Measurements from ENCODE around the gene SRGAP3. TPM values are rescaled to one million over a fixed set of nuclear protein-coding genes. Genes with fewer than 3 reads are reported as not detected.

Gene SRGAP3
- total RNA-seq, 1 donor from 2014 or later = 68.6 TPM

DNA sequence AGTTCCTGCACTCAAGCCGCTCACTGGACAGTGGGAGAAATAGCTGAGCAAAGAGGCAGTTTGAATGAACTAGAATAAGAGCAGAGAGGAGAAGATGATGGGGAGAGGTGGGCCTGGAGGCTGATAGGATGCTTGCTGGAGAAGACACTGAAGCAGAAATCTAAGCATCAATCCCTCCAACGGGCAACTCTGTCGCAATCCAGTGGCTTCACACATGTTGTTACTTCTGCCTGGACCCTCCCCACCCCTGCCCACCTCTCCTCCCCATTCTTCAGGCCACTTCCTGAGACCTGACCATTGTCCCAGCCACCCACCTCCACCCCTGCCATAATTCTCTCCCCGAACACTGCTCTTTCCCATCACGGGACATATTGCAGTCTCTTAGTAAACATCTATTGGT is 76.0 kb downstream of the SRGAP3 start:
- H3K9me3 Mint-ChIP-seq = no peaks in the 10 kb centered on the region
- peaks cover 7% of the 10 kb centered on the region for H3K36me3 Mint-ChIP-seq
- no peak for DNase-seq (ENCODE audit: low spot score in 2 of 2, unreplicated experiment in 2 of 2)
- H3K27me3 Mint-ChIP-seq (ENCODE audit: low read depth) = no peaks in the 10 kb centered on the region
- peaks cover 33% of the 10 kb centered on the region for H3K4me1 Mint-ChIP-seq
- no peak overlapping the region for H3K4me3 Mint-ChIP-seq
- H3K27ac Mint-ChIP-seq = no peak overlapping the region
- TF ChIP-seq, protein P1, sequence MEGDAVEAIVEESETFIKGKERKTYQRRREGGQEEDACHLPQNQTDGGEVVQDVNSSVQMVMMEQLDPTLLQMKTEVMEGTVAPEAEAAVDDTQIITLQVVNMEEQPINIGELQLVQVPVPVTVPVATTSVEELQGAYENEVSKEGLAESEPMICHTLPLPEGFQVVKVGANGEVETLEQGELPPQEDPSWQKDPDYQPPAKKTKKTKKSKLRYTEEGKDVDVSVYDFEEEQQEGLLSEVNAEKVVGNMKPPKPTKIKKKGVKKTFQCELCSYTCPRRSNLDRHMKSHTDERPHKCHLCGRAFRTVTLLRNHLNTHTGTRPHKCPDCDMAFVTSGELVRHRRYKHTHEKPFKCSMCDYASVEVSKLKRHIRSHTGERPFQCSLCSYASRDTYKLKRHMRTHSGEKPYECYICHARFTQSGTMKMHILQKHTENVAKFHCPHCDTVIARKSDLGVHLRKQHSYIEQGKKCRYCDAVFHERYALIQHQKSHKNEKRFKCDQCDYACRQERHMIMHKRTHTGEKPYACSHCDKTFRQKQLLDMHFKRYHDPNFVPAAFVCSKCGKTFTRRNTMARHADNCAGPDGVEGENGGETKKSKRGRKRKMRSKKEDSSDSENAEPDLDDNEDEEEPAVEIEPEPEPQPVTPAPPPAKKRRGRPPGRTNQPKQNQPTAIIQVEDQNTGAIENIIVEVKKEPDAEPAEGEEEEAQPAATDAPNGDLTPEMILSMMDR (IDR thresholded peaks at IDR 0.05; ENCODE audit: unreplicated experiment) = no peak

DNA sequence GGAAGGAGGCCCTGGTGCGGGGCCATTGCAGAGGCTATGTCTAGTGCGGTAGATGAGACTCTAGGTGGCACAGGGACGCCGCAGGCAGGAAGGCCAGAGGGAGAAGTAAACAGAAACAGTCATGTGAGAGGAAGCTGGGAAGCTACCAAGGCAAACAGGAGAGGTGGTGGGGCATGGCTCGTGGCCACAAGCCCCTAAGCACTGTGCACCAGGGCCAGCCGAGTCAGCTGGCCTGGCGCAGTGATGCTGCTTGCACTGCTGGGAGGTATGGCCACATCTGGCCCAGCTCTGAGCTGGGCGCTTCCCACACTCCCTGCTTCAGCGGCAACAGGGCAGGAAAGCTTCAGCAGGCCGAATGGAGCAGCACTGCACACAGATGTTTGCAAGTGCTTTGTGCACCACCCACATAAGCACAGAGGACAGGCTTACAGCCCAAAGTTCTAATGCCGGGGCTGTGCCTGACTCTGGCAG is 76.6 kb downstream of the SRGAP3 start:
- TF ChIP-seq, protein P1 (IDR thresholded peaks at IDR 0.05; ENCODE audit: unreplicated experiment) = no peak

GRCh38 chr3:9170851-9171160 is 78.6 kb downstream of the SRGAP3 start:
- Mint-ChIP-seq H3K27me3 (ENCODE audit: low read depth) (no peaks in the 10 kb centered on the region), H3K27ac (no peak overlapping the region), H3K9me3 (no peaks in the 10 kb centered on the region), H3K4me3 (no peak overlapping the region), H3K36me3 (no peaks in the 10 kb centered on the region), H3K4me1 (peaks cover 37% of the 10 kb centered on the region)
- TF ChIP-seq, protein P1 (IDR thresholded peaks at IDR 0.05; ENCODE audit: unreplicated experiment) = no peak
- no peak for DNase-seq (ENCODE audit: low spot score in 2 of 2, unreplicated experiment in 2 of 2)

More for the DNA sequence above, 76.6 kb downstream of the SRGAP3 start:
- DNase-seq (ENCODE audit: low spot score in 2 of 2, unreplicated experiment in 2 of 2) = no peak
- Mint-ChIP-seq H3K27ac (peak overlapping the region; percentile 62), H3K36me3 (peaks cover 7% of the 10 kb centered on the region), H3K4me1 (peaks cover 37% of the 10 kb centered on the region), H3K9me3 (no peaks in the 10 kb centered on the region), H3K27me3 (ENCODE audit: low read depth) (no peaks in the 10 kb centered on the region), H3K4me3 (no peak overlapping the region)

- Mint-ChIP-seq H3K27me3 (ENCODE audit: low read depth) (no peaks in the 10 kb centered on the region), H3K4me1 (peaks cover 31% of the 10 kb centered on the region), H3K4me3 (no peak overlapping the region), H3K9me3 (no peaks in the 10 kb centered on the region), H3K27ac (no peak overlapping the region), H3K36me3 (no peaks in the 10 kb centered on the region)
- TF ChIP-seq, protein P1 (IDR thresholded peaks at IDR 0.05; ENCODE audit: unreplicated experiment) = no peak
- no peak for DNase-seq (ENCODE audit: low spot score in 2 of 2, unreplicated experiment in 2 of 2)
Observed at GRCh38 chr3:9169956-9170850, 79.2 kb downstream of the SRGAP3 start.

GRCh38 chr3:9169326-9169725 is 80.1 kb downstream of the SRGAP3 start:
- no peak overlapping the region for H3K4me3 Mint-ChIP-seq
- H3K27me3 Mint-ChIP-seq (ENCODE audit: low read depth) = no peaks in the 10 kb centered on the region
- TF ChIP-seq, protein P1 (IDR thresholded peaks at IDR 0.05; ENCODE audit: unreplicated experiment) = no peak
- peaks cover 28% of the 10 kb centered on the region for H3K4me1 Mint-ChIP-seq
- no peaks in the 10 kb centered on the region for H3K36me3 Mint-ChIP-seq
- H3K27ac Mint-ChIP-seq = no peak overlapping the region
- no peaks in the 10 kb centered on the region for H3K9me3 Mint-ChIP-seq
- no peak for DNase-seq (ENCODE audit: low spot score in 2 of 2, unreplicated experiment in 2 of 2)
